Lung microvascular endothelial cell (primary cell): Measurements from ENCODE around the gene CA6. TPM values are rescaled to one million over a fixed set of nuclear protein-coding genes. Genes with fewer than 3 reads are reported as not detected.
"Not testable (repeated sequence)": the region's sequence is repeated elsewhere in the genome, so short reads cannot be mapped to it uniquely, and the experiment has no call there.

ENCODE experiments used
- DNase-seq, 2 donors: peaks; one replicate each; pipeline versions ENCODE4 v3.0.0 to v3.0.0-alpha.2; 2010; ENCODE audit warnings: low read depth in 2 of 2
- total RNA-seq: library from RNA; depleted of rRNA; stranded (reverse); fragments of >200 nt; gene quantifications from 2 replicates; pipeline ENCODE4 v1.2.1, GENCODE V29; 2014

Gene CA6
- total RNA-seq, 1 donor from 2014 or later, result not detected

DNA sequence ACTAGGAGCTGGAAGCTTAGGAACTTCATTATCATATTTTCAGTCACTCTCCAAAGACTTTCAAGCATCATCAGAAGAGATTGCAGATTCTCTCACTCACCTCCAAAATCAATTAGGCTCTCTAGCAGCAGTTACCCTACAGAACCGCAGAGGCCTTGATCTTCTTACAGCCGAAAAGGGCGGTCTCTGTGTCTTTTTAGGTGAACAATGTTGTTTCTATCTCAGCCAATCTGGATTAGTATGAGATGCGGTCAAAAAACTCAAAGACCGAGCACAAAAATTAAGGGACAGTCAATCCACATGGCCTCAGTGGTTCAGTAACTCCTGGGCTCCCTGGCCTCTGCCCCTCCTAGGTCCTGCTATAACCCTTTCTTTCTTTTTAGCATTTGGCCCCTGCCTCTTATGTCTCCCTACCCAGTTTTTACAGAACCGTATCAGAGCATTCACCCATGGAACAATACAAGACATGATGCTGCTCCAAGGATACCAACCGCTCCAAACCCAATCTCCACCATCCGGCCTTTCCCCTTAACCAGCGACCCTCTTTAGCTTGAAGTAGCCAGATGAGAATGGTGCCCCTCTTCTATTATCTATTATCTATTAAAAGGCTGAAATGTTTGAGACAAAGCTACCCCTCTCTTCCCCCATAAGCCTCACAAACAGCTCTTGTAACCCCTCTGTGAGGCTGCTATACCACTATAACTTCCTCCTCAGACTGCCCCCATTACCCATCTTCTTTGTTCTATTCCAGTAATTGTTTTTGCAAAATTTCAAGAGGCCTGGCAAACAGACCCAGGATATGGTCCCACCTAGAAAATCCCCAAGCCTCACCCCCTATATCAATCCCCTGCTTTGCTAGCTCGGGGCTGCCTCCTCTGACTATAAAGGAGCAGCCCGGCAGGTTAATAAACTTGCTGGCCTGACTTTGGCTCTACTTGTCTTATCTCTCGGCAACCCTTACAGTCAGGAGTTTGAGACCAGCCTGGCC, 18.7 kb upstream of the CA6 start:
- DNase-seq, result no peak

DNA sequence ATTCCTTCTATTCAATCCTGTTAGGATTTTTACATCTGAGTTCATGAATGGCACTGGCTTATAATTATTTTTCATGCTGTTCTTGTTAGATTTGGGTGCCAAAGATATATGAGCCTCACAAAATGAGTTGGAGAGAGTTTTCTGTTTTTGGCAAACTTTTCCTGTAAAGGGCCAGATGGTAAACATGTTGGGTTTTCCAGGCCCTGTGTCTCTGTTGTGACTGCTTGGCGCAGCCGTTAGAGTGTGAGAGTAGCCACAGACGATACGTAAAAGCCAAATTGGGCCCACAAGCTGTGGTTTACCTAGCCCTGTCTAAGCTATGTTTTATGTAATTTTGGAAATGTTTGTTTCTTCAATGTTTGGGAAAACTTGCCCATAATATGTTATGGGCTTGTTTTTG, 15.6 kb upstream of the CA6 start:
- DNase-seq, result no peak

DNA sequence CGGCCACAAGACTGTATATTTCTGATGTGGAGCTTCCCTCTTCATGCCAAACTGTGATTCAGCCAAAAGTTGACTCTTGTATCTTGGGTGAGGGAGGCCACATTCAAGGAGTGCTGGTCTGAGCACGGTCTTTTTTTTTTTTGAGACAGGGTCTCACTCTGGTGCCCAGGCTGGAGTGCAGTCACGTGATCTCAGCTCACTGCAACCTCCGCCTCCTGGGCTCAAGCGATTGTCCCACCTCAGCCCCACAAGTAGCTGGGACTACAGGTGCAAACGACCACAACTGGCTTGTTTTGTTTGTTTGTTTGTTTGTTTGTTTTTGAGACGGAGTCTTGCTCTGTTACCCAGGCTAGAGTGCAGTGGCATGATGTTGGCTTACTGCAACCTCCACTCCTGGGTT, 8.6 kb upstream of the CA6 start:
- not testable (repeated sequence) for DNase-seq

DNA sequence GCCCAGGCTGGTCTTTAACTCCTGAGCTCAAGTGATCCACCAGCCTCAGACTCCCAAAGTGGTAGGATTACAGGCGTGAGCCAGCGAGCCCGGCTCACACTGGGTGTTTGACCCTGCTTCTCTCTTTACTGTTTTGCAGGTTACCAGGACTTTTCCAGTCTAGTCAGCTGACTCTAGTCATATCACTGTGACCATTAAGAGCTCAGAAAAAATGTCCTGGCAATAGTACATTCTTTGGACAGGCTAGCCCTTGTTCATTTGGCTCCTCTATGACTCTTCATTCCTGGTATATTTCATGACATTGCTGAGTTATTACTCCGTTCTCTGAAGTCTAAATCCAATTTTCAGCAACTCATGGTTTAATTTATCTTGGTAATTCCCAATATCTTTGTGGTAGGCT, 8.0 kb upstream of the CA6 start:
- no peak for DNase-seq

DNA sequence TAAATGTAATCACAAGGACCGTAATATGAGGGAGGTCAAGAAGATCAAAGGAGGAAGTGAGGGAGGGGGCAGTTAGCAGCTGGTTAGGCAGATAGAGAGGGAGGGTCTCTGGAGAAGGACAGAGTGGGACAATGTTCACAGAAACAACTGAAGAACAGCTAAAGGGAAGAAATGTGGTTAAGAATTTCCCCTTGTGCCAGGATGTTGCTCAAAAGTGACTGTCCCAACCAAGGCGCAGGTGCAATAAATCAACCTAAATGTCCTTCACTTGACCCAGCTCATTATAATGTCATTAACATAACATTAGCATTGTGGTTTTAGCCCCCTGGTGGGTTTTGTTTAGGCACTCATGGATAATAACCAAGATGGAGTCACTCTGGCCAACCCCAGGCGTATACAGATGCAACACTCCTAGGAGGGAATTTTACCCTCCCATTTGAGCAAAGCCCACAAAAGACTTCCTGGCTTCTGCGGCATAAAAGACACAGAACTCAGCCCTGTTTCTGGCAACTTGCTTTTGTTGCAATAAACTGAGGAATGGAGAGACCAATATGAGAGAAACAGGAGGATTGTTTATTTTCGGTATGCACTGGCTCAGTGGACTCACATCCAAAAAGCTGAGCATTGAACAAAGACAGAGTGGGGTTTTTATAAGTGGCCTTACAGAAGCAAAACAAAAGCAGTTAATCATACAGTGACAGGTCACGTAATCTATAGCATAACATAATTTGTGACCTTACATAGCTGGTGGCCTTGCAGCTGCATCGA, 7.3 kb upstream of the CA6 start:
- DNase-seq, result no peak

DNA sequence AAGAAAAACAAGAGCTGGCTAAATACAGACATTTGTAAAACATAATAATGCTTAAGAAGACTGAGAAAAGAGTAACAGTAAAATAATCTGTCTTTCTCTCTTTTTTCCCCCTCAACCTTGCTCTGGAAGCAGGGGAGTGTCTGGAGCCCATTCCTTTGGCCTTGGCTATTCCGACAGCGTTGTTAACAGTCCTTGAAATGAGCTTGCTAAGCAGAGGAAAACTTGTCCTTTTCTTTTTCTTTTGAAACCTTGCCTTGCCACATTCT, 6.7 kb upstream of the CA6 start:
- DNase-seq, result no peak

DNA sequence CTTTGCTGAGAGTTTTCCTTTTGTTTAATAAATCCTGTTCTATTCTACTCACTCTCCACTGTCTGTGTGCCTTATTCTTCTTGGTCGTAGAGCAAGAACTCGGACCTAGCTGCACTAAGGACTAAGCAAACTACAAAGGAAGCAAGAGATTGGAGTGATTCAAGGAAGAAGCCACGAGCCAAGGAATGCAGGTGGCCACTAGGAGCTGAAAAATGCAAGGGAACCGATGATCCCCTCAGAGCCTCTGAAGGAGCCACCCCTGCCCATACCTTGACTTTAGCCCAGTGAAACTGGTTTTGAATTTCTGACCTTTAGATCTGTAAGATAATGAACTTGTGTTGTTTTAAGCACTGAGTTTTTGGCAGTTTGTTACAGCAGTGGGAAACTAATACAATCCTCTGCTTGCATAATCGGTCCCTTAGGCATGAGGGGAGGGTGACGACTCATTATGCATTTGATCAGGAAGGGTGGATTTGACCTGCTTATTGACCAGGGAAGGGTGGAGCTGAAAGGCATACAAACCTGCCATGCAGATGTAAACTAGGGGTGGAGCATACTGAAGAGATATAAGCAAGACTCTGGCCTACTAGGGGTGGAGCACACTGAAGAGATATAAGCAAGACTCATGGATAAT, 6.2 kb upstream of the CA6 start:
- peak in 1 of 2 donors; percentile 10 for DNase-seq

DNA sequence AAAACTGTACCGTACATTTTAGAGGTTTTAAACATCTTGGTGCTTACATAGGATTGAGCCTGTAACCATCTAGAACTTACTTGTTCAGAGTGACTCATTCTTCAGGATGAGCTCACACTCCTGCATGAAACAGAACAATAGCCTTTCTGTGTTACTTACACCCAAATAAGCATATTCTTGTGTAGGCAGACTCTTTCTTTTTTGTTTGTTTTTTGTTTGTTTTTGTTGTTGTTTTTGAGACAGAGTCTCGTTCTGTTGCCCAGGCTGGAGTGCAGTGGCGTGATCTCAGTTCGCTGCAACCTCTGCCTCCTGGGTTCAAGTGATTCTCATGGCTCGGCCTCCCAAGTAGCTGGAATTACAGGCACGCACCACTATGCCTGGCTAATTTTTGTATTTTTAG, 3.8 kb upstream of the CA6 start:
- peak; percentile 44 to 85 for DNase-seq

DNA sequence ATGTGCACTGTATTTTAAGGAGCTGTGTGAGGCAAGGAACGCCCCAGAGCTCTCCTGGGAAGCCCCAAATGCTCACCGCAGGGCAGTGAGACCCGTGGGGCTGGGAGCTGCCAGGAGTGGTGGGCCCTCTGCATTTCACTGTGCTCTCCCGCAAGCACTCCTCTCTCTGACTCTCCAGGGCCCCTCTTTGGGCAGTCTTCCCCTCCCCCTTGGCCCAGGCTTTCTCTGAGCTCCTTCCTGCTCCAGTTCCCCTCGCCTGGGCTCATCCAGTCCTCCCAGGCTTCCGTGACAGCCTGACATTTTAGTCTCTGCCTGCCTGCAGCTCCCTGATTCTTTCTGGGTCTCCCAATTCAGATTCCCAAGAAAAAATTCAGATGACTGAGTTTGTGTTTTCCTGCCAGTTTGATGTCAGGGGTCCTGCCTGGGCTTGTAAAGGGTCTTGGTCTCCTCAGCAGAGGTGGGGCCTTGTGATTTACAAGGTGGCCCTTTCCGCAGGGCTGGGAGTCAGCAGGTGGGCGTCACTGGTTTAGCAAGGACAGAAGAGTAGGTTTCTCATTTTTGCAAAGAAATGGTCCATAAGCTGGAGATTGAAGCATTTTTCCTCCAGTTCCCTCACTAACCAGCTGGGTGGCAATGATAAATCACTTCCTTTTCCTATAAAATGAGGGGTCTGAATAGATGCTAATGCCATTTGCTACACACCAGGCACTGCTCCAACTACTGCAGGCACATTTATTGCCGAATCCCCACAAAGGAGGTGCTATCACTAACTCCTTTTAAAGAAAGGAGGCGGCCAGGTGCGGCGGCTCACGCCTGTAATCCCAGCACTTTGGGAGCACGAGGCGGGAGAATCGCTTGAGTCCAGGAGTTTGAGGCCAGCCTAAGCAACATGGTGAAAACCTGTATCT, 1.9 kb upstream of the CA6 start:
- DNase-seq, result peak in 1 of 2 donors; percentile 36

DNA sequence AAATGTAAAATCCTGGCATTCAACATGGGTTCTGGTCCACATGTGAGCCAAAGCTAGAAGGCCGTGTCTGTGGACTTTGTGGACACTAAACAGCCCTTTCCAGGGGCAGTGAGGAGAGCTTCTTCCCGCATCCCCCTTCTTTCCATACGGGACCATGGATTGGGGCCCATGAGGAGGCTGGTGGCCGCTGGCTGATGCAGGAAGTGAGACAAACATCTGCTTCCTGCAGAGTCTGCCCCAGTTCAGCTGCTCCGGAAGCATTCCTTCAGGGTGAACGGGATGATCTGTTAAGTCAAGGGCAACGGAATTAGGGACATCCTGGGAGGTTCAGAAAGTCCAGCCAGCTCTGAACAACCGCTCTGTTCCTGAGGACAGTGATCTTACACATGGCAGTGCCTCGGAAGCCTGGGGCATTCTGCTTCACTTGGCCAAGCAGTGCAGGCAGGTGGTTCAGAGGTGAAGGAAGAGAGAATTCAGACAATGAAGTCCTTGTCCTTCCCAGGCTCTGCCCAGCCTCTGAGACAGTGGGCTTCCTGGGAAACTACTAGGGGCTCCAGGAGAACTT, 1.5 kb downstream of the CA6 start:
- DNase-seq, result peak; percentile 68

DNA sequence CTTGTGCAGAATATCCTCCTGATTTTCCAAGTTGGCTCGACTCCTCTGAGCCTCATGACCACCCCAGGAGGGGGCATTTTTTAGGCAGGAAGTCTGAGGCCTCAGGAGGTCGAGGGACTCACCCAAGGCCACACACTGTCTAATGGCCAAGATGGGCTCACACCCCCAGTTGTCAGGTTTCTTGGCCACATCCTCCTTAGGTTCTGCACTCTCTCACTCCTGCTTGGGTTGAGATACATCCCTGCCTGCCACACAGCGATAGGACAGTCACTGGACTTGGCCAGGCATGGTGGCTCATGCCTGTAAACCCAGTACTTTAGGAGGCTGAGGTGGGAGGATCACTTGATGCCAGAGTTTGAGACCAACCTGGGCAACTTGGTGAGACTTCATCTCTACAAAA, 4.6 kb downstream of the CA6 start:
- no peak for DNase-seq

DNA sequence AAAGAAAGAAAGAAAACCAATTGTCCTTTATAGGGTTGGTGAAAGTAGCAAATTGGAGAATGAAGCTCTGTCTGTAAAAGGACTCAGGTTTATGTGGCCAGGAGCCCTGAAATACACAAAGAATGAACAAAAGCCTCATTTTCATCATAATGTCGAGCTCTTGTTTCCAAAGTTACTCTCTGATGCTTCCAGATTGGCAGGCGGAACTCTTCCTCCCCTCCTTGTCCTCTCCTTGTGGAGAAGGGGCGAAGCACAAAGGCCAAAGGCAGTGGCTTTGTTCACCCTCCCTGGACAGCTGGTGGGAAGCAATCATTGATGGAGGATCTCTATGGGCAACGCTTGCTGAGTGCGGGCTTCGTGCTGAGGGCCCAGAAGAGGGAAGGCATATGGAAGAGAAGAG, 5.6 kb downstream of the CA6 start:
- DNase-seq, result no peak

DNA sequence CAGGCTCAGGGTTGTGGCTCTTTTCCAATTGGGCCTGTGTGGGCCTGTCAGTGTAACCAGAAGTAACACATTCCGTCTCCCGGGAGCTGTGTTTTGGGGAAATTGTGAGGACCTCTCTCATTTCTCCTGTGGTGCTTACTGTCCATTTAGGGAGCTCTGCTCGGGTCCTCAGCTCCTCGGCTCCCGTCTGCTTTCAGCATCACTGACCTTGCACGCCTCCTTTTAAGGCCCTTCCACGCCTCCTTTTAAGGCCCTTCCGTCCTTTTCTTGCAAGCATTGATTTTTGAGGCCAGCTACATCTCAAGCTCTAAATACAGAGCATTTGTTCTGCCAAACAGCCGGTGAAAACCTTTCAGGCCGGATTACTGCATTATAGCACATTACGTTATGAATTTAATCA, 9.7 kb downstream of the CA6 start:
- DNase-seq, result no peak

DNA sequence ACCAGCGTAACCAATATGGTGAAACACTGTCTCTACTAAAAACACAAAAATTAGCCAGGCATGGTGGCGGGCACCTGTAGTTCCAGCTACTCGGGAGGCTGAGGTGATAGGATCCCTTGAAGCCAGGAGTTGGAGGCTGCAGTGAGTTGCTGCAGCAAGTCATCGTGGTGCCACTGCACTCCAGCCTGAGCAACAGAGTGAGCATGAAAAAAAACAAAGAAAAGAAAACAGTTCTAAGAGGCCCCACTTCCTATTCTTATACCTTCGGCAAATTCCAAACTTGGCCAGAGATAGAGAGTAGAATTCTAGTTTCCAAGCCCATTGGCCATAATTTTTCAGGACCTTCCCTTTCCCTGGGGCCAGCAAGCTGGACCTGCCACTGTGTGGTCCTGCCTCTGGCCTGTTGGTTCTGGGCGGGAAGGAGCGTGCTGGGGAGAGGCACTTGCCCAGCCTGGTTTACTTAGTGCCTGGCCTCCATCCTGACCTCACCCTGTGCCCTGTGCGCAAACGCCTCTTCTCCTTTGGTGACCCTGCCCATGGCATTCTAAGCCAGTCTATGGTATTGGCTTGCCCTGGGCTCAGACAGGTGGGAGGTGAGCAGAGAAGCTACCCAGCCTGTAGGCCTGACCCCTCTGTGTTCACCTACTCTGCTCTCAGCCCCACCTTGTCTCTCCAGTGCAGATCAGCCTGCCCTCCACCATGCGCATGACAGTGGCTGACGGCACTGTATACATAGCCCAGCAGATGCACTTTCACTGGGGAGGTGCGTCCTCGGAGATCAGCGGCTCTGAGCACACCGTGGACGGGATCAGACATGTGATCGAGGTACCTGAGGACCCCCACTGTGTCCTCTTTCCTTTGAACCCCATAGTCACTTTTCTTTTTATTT, 11.0 kb downstream of the CA6 start:
- no peak for DNase-seq

DNA sequence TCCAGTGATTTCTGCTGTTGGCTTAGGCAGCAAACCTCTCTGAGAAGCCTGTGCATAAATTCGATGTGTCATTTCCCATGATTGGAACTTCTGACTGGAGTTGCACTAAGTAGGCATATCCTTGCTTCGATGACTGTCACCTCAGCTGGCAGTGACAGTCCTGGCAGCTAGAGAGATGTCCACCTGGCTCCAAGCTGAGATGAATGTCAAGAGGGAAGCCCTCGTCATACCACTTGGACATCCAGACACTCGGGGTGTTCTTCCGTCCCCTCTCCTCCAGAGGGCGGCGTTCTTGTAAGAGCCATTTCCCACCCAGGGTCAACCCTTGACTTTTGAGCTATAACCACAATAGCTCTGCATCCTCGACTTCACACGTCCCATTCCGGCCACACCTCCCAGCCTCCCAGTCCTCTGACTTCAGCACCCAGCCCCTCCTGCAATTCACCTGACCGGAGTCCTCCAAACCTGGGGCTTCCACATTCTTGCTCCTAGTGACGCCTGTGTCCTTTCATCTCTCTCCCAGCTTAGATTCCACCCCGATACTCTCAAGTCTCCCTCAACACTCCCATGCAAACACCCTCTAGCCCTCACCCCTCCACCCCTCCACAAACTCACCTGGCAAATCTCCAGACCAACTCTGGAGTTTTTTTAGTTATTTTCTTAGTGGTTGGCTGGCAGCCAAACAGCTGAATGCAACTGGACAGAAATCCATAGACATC, 17.3 kb downstream of the CA6 start:
- peak; percentile 37 to 64 for DNase-seq

DNA sequence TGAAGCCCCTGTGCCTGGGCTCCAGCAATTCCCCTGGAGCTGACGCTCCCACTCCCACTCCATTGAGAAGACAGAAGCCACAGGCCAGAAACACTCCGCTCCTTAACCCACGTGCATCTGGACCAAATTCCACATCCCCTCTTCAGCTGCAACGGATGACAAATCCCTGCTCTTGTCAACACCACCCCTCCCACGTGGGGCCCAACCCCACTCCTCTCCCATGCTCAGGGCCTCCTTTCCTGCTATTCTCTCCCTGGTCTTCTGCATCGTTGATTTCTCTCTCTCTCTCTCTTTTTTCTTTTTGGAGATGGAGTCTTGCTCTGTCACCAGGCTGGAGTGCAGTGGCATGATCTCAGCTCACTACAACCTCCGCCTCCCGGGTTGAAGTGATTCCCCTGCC, 18.3 kb downstream of the CA6 start:
- DNase-seq, result no peak

DNA sequence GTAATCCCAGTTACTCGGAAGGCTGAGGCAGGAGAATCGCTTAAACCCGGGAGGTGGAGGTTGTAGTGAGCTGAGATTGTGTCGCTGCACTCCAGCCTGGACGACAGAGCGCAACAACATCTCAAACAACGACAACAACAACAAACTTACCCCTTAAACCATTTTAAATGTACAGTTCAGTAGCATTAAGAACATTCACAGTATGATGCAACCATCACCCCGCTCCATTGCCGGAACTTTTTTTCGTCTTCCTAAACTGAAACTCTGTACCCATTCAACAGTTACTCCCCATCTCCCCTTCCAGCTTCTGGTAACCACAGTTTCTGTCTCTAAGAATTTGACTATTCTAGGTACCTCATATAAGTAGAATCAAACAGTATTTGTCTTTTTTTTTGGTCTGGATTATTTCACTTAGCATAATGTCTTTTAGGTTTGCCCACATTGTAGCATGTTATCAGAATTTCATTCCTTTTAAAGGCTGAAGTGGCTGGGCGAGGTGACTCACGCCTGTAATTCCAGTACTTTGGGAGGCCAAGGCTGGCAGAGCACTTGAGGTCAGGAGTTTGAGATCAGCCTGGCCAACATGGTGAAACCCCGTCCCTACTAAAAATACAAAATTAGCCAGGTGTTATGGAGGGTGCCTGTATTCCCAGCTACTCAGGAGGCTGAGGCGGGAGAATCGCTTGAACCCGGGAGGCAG, 19.6 kb downstream of the CA6 start:
- DNase-seq, result no peak

DNA sequence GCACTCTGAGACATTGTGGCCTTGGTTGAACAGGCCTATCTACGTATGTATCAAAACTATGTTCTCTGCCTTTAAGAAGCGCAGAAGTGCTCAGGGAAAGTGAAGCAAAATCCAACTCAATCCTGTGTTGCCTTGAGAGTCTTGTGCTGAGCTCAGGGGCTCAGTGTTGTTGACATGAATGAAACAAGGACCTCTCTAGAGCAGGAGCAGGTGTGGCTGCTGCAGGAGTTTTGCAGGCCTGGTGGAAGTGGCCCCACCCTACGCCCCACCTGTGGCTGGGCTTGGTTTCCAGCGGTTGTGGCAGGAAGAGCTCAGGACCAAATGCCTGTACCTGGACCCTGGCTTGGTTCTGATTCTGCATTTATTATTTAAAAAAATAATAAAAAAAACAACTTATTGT, 20.9 kb downstream of the CA6 start:
- DNase-seq, result no peak

DNA sequence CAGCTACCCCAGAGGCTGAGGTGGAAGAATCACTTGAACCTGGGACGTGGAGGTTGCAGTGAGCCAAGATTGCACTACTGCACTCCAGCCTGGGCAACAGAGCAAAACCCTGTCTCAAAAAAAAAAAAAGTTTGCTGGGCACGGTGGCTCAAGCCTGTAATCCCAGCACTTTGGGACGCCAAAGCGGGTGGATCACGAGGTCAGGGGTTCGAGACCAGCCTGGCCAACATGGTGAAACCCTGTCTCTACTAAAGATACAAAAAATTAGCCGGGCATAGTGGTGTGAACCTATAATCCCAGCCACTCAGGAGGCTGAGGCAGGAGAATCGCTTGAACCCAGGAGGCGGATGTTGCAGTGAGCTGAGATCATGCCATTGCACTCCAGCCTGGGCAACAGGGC, 23.2 kb downstream of the CA6 start:
- DNase-seq, result not testable (repeated sequence)
